PC-3 (cell line): ENCODE results near the gene GPR183. TPM values are rescaled to one million over a fixed set of nuclear protein-coding genes. Genes with fewer than 3 reads are reported as not detected.

Experiments used
- ATAC-seq: fragments of 200-7000 bp; cut with Tn5 transposase; 2 replicates; pipeline ENCODE4 v1.9.1; 2020; ENCODE audit warnings: mild to moderate bottlenecking, moderate library complexity
- BruUV-seq: library from RNA; stranded (reverse); fragments of 400-500 nt; replicated peaks from 2 replicates; lab custom pipeline; 2021; lab: Mats Ljungman, UMichigan
- CTCF ChIA-PET: fragments of 300-600 bp; sonication (Branson Sonifier 250); formaldehyde crosslinking; loops from one replicate; lab custom pipeline; 2022; ENCODE audit warnings: antibody characterized with exemption; lab: Charles Lee
- POLR2A ChIA-PET: fragments of 300-600 bp; sonication (Branson Sonifier 250); formaldehyde crosslinking; loops from one replicate; lab custom pipeline; 2022; ENCODE audit warnings: antibody characterized with exemption; ENCODE audit not compliant: unreplicated experiment; lab: Charles Lee
- DNase-seq: peaks from one replicate; pipeline ENCODE4 v3.0.0-alpha.2; 2015
- H2AFZ ChIP-seq: fragments of 300-600 bp; sonication (generic); 2 replicates; pipeline ENCODE4 v1.6.0; 2016; ENCODE audit warnings: antibody characterized with exemption, low read length
- H3F3A ChIP-seq: fragments of 300-600 bp; sonication (generic); one replicate; pipeline ENCODE4 v1.6.0; 2017; ENCODE audit warnings: antibody characterized with exemption, low read length, control low read depth, mild to moderate bottlenecking; ENCODE audit not compliant: unreplicated experiment
- H3K27ac ChIP-seq: fragments of 300-600 bp; sonication (generic); 2 replicates; pipeline ENCODE4 v1.5.1; 2016; ENCODE audit warnings: mild to moderate bottlenecking, low read length
- H3K27me3 ChIP-seq: fragments of 300-600 bp; sonication (generic); 2 replicates; pipeline ENCODE4 v1.6.1; 2016; ENCODE audit warnings: low read length, mixed read lengths
- H3K36me3 ChIP-seq: fragments of 300-600 bp; sonication (generic); 2 replicates; pipeline ENCODE4 v1.6.1; 2016; ENCODE audit warnings: low read depth, mixed run types, low read length, mixed read lengths
- H3K4me1 ChIP-seq: fragments of 300-600 bp; sonication (generic); 2 replicates; pipeline ENCODE4 v1.5.1; 2016; ENCODE audit warnings: low read length; ENCODE audit not compliant: insufficient read depth
- H3K4me2 ChIP-seq: fragments of 300-600 bp; sonication (generic); 2 replicates; pipeline ENCODE4 v1.6.0; 2016; ENCODE audit warnings: low read length
- H3K4me3 ChIP-seq: fragments of 300-600 bp; sonication (generic); 2 replicates; pipeline ENCODE4 v1.5.1; 2016; ENCODE audit warnings: mild to moderate bottlenecking, low read length, mixed read lengths
- H3K79me2 ChIP-seq: fragments of 300-600 bp; sonication (generic); 2 replicates; pipeline ENCODE4 v1.6.1; 2017; ENCODE audit warnings: low read length, mixed read lengths
- H3K9ac ChIP-seq: fragments of 300-600 bp; sonication (generic); 2 replicates; pipeline ENCODE4 v1.6.0; 2016; ENCODE audit warnings: mild to moderate bottlenecking, low read length
- H3K9me2 ChIP-seq: fragments of 300-600 bp; sonication (generic); replicated peaks from 2 replicates; pipeline ENCODE4 v1.6.1; 2016; ENCODE audit warnings: mixed run types, low read length, mixed read lengths
- H3K9me3 ChIP-seq: fragments of 300-600 bp; sonication (generic); 2 replicates; pipeline ENCODE4 v1.6.1; 2016; ENCODE audit warnings: low read length, mixed read lengths
- H4K20me1 ChIP-seq: fragments of 300-600 bp; sonication (generic); 2 replicates; pipeline ENCODE4 v1.6.1; 2016; ENCODE audit warnings: low read length, mixed read lengths
- CTCF ChIP-seq: fragments of 300-600 bp; sonication (generic); conservative IDR thresholded peaks from 2 replicates; pipeline ENCODE4 v1.5.1; 2017; ENCODE audit warnings: antibody characterized with exemption, low read depth, mild to moderate bottlenecking, low read length
- EZH2 ChIP-seq: fragments of 300-600 bp; sonication (generic); IDR thresholded peaks from one replicate; pipeline ENCODE4 v1.6.1; 2017; ENCODE audit warnings: antibody characterized with exemption, mild to moderate bottlenecking, low read length; ENCODE audit not compliant: unreplicated experiment
- EZH2phosphoT487 ChIP-seq: fragments of 300-600 bp; sonication (generic); IDR thresholded peaks from 2 replicates; pipeline ENCODE4 v1.6.1; 2018; ENCODE audit warnings: mild to moderate bottlenecking, antibody characterized with exemption, low read length, borderline replicate concordance
- intact Hi-C: fragments of 100-400 bp; cut with micrococcal nuclease; formaldehyde crosslinking; loops from 2 replicates; pipeline ENCODE4 v1.9.0; 2023
- microRNA-seq: library from miRNA; unstranded; fragments of <30 nt; microRNA quantifications from one replicate; pipeline ENCODE4 v1.1.0, GENCODE V29; 2020; ENCODE audit not compliant: unreplicated experiment
- total RNA-seq: library from RNA; depleted of rRNA; stranded (reverse); fragments of >200 nt; gene quantifications from 2 replicates; pipeline ENCODE4 v1.2.3, GENCODE V29; 2014; rRNA removed

The GPR183 gene
- total RNA-seq, 1 experiment from 2014 or later = not detected

GRCh38 chr13:99246100-99246499, 61.1 kb downstream of the GPR183 start:
- CTCF ChIA-PET = no interaction called here

More at GRCh38 chr13:99246100-99246499, 61.1 kb downstream of the GPR183 start:
- no peak for DNase-seq
- H3K9ac ChIP-seq = no peak overlapping the region
- no peaks in the 10 kb centered on the region for H3K9me2 ChIP-seq
- no peak overlapping the region for H3K4me2 ChIP-seq
- H4K20me1 ChIP-seq = no peaks in the 10 kb centered on the region
- H3K9me3 ChIP-seq = no peaks in the 10 kb centered on the region
- H3K27me3 ChIP-seq = no peaks in the 10 kb centered on the region
- H3K79me2 ChIP-seq = no peaks in the 10 kb centered on the region
- no peaks in the 10 kb centered on the region for H3K4me1 ChIP-seq
- no peak overlapping the region for H3K4me3 ChIP-seq
- POLR2A ChIA-PET = no interaction called here
- H3F3A ChIP-seq = no peaks in the 10 kb centered on the region
- no peak for ATAC-seq
- H3K27ac ChIP-seq = no peak overlapping the region
- intact Hi-C loops = no loop called here
- H3K36me3 ChIP-seq = peaks cover 2% of the 10 kb centered on the region; the same call in 1 of the 2 replicates
- TF ChIP-seq EZH2 (no peak), CTCF (no peak), EZH2phosphoT487 (no peak)
- no TSS peak for BruUV-seq
- H2AFZ ChIP-seq = no peak overlapping the region

Small RNA genes within 50 kb of the gene (microRNA-seq; reads per million reads assigned to microRNA genes)
- not detected for gene MIR623

Other genes with a start within 250 kb of the GPR183 start
- gene UBAC2, start 106.5 kb downstream of the GPR183 start, total RNA-seq = 34.5 and 37.1 TPM in 2 replicates
- not detected in 2 replicates for gene GPR18, start 49.0 kb downstream of the GPR183 start, total RNA-seq
- gene TM9SF2, start 194.1 kb upstream of the GPR183 start, total RNA-seq = 80.7 and 84.6 TPM in 2 replicates